Measurements from ENCODE around the gene MBNL2. TPM values are rescaled to one million over a fixed set of nuclear protein-coding genes. Genes with fewer than 3 reads are reported as not detected.
A peak's percentile ranks its signal among the peaks of the same experiment; 100 is the strongest.

The MBNL2 gene
- total and polyA plus RNA-seq, 4 donors = 26.5 to 79.4 (median 55.7) TPM

DNA sequence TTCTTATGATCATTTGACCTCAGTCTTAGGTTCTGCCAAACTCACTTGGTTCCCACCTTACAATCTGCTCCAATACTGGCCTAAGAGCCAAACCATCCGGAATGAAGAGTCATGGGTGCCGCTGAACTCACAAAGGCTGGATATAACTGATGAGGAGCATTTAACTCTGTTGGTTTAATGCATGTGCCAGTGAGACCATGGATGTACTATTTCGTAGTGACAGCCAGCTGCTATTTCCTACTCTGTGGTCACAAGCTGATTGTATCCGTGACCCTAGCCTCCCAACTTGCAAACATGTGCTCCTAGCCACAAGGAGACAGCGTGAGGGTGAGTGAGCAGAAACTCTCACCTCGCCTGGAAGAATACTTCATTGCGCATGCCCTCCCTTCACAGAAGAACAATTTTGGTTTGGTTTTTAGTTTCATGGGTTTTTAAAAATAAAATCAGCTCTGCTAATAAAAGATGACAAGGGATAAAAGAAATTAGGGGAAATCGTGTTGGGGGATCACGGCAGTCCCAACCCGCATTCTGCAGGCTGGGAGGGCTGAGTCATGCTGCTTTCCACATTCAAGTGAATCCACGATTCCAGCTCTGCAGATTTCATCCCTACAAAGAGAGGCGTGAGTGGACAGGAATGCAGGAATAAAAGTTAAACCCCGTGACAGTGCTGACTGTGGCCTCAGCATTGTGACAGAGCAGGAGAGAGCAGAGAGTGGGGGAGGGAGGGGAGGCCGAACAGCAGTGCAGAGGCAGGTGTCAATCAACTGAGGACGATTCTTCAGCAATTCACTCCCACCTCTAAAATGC, 145.1 kb downstream of the MBNL2 start:
- 75 to 79% methylated on average over 15 of the region's 15 CpGs for WGBS, 2 donors
- DNase-seq (no peak), ATAC-seq (ENCODE audit: low FRiP score) (no peak)
- no peak overlapping the region for H3K27ac ChIP-seq (ENCODE audit: low read depth in 1 of 2, low read length in 2 of 2)
- H3K36me3 ChIP-seq (ENCODE audit: control insufficient read depth in 1 of 2, insufficient read depth in 2 of 2, low read length in 1 of 2) = peaks cover 0 to 6% of the 10 kb centered on the region in 2 donors
- no peaks in the 10 kb centered on the region for H3K9me3 ChIP-seq (ENCODE audit: control insufficient read depth, low read length)
- no peak overlapping the region for H3K4me3 ChIP-seq (ENCODE audit: low read length in 2 of 2)
- no peaks in the 10 kb centered on the region for H3K27me3 ChIP-seq (ENCODE audit: control insufficient read depth in 1 of 2, insufficient read depth in 2 of 2, low read length in 1 of 2)
- H3K4me1 ChIP-seq (ENCODE audit: control insufficient read depth in 1 of 2, insufficient read depth in 2 of 2, low read length in 2 of 2) = no peaks in the 10 kb centered on the region
- intact Hi-C loops (cut with DNase I) = no loop called here

GRCh38 chr13:97369261-97369893, 147.2 kb downstream of the MBNL2 start:
- H3K4me1 ChIP-seq (ENCODE audit: control insufficient read depth in 1 of 2, insufficient read depth in 2 of 2, low read length in 2 of 2) = no peaks in the 10 kb centered on the region
- no peak overlapping the region for H3K27ac ChIP-seq (ENCODE audit: low read depth in 1 of 2, low read length in 2 of 2)
- H3K9me3 ChIP-seq (ENCODE audit: control insufficient read depth, low read length) = no peaks in the 10 kb centered on the region
- peaks cover 0 to 6% of the 10 kb centered on the region in 2 donors for H3K36me3 ChIP-seq (ENCODE audit: control insufficient read depth in 1 of 2, insufficient read depth in 2 of 2, low read length in 1 of 2)
- no peak for ATAC-seq (ENCODE audit: low FRiP score)
- 19 to 21% methylated on average over 4 of the region's 4 CpGs for WGBS, 2 donors
- intact Hi-C loops (cut with DNase I) = no loop called here
- no peaks in the 10 kb centered on the region for H3K27me3 ChIP-seq (ENCODE audit: control insufficient read depth in 1 of 2, insufficient read depth in 2 of 2, low read length in 1 of 2)
- H3K4me3 ChIP-seq (ENCODE audit: low read length in 2 of 2) = peak overlapping the region; percentile 46 to 72
- no peak for DNase-seq

- ATAC-seq (ENCODE audit: low FRiP score) = no peak
- no peak for DNase-seq
- no peaks in the 10 kb centered on the region for H3K4me1 ChIP-seq (ENCODE audit: control insufficient read depth in 1 of 2, insufficient read depth in 2 of 2, low read length in 2 of 2)
- no peak overlapping the region for H3K4me3 ChIP-seq (ENCODE audit: low read length in 2 of 2)
- no peak overlapping the region for H3K27ac ChIP-seq (ENCODE audit: low read depth in 1 of 2, low read length in 2 of 2)
- intact Hi-C loops (cut with DNase I) = no loop called here
- no peaks in the 10 kb centered on the region for H3K27me3 ChIP-seq (ENCODE audit: control insufficient read depth in 1 of 2, insufficient read depth in 2 of 2, low read length in 1 of 2)
- H3K9me3 ChIP-seq (ENCODE audit: control insufficient read depth, low read length) = no peaks in the 10 kb centered on the region
- WGBS, 2 donors = 96% methylated on average over 7 of the region's 7 CpGs
- peaks cover 0 to 7% of the 10 kb centered on the region in 2 donors for H3K36me3 ChIP-seq (ENCODE audit: control insufficient read depth in 1 of 2, insufficient read depth in 2 of 2, low read length in 1 of 2)
Observed at GRCh38 chr13:97371486-97372109, 149.5 kb downstream of the MBNL2 start.

DNA sequence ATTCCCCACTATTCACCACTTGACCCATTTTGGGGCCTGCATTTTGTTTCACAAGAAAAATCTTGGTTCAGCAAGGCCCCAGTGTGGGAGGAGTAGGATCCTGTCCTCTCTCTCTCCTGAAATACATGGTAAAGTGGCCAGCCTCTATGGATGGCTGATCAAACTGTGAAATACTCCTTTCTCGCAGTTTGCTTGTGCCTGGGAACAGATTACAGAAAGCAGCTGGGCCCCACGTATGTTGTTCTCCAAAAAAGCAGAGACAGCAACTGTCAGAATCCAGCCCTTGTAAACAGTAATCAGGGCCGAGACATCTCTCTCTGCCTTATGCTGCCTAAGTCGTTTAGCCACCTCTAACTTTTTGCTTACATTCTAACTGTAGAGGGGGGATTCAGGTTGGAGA, 150.8 kb downstream of the MBNL2 start:
- Histone ChIP-seq H3K4me1 (ENCODE audit: control insufficient read depth in 1 of 2, insufficient read depth in 2 of 2, low read length in 2 of 2) (no peaks in the 10 kb centered on the region), H3K36me3 (ENCODE audit: control insufficient read depth in 1 of 2, insufficient read depth in 2 of 2, low read length in 1 of 2) (peaks cover 0 to 6% of the 10 kb centered on the region in 2 donors), H3K27me3 (ENCODE audit: control insufficient read depth in 1 of 2, insufficient read depth in 2 of 2, low read length in 1 of 2) (no peaks in the 10 kb centered on the region), H3K27ac (ENCODE audit: low read depth in 1 of 2, low read length in 2 of 2) (no peak overlapping the region), H3K4me3 (ENCODE audit: low read length in 2 of 2) (no peak overlapping the region), H3K9me3 (ENCODE audit: control insufficient read depth, low read length) (no peaks in the 10 kb centered on the region)
- DNase-seq (no peak), ATAC-seq (ENCODE audit: low FRiP score) (no peak)
- WGBS, 2 donors = 77 to 82% methylated on average over 4 of the region's 4 CpGs
- intact Hi-C loops (cut with DNase I) = no loop called here

DNA sequence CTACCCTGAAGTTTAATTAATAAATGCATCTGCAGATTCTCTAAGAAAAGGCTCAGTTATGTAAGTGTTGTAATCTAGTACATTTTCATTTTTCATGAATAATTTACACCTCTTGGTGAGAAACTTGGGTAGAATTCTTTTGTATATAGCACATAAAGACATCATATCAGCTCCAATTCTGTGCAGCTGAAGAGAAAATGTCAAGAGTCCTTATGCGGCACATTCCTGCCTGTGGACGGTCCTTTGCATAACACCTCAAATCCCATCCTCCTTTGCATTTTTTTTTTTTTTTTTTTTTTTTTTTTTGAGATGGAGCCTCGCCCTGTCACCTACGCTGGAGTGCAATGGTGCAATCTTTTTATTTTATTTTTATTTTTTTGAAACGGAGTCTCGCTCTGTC, 151.7 kb downstream of the MBNL2 start:
- DNase-seq (no peak), ATAC-seq (ENCODE audit: low FRiP score) (no peak)
- Histone ChIP-seq H3K4me3 (ENCODE audit: low read length in 2 of 2) (no peak overlapping the region), H3K27me3 (ENCODE audit: control insufficient read depth in 1 of 2, insufficient read depth in 2 of 2, low read length in 1 of 2) (no peaks in the 10 kb centered on the region), H3K9me3 (ENCODE audit: control insufficient read depth, low read length) (no peaks in the 10 kb centered on the region), H3K36me3 (ENCODE audit: control insufficient read depth in 1 of 2, insufficient read depth in 2 of 2, low read length in 1 of 2) (peaks cover 0 to 6% of the 10 kb centered on the region in 2 donors), H3K27ac (ENCODE audit: low read depth in 1 of 2, low read length in 2 of 2) (no peak overlapping the region), H3K4me1 (ENCODE audit: control insufficient read depth in 1 of 2, insufficient read depth in 2 of 2, low read length in 2 of 2) (no peaks in the 10 kb centered on the region)
- intact Hi-C loops (cut with DNase I) = no loop called here
- 96 to 97% methylated on average over 6 of the region's 6 CpGs for WGBS, 2 donors

GRCh38 chr13:97376981-97377380, 154.8 kb downstream of the MBNL2 start:
- 92% methylated on average over 6 of the region's 6 CpGs for WGBS, 2 donors
- peaks cover 0 to 6% of the 10 kb centered on the region in 2 donors for H3K36me3 ChIP-seq (ENCODE audit: control insufficient read depth in 1 of 2, insufficient read depth in 2 of 2, low read length in 1 of 2)

DNA sequence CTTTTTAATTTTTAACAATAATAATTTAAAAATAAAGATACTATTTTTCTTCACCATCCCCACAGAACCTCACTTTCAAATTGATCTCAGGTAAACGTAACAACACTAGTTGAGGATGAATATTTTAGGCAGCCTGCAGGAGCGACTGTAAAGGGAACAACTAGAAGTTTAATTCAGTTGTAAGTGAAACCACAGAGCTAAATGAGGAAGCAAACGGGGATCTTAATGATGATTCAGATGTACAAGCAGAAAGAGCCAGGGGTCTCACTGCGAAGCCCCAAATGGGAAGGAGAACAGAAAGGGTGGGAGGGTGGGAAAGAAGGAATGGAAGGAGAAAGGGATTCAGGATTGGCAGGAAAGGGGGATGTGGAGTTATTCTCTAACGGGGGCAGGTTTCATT, 157.3 kb downstream of the MBNL2 start:
- H3K27me3 ChIP-seq (ENCODE audit: control insufficient read depth in 1 of 2, insufficient read depth in 2 of 2, low read length in 1 of 2) = no peaks in the 10 kb centered on the region
- 92 to 94% methylated on average over 5 of the region's 5 CpGs for WGBS, 2 donors
- ATAC-seq (ENCODE audit: low FRiP score) (no peak), DNase-seq (no peak)
- no peak overlapping the region for H3K27ac ChIP-seq (ENCODE audit: low read depth in 1 of 2, low read length in 2 of 2)
- no peaks in the 10 kb centered on the region for H3K9me3 ChIP-seq (ENCODE audit: control insufficient read depth, low read length)
- H3K36me3 ChIP-seq (ENCODE audit: control insufficient read depth in 1 of 2, insufficient read depth in 2 of 2, low read length in 1 of 2) = peaks cover 0 to 6% of the 10 kb centered on the region in 2 donors
- peaks cover 0 to 2% of the 10 kb centered on the region in 2 donors for H3K4me1 ChIP-seq (ENCODE audit: control insufficient read depth in 1 of 2, insufficient read depth in 2 of 2, low read length in 2 of 2)
- H3K4me3 ChIP-seq (ENCODE audit: low read length in 2 of 2) = no peak overlapping the region
- intact Hi-C loops (cut with DNase I) = no loop called here

More at GRCh38 chr13:97376981-97377380, 154.8 kb downstream of the MBNL2 start:
- H3K9me3 ChIP-seq (ENCODE audit: control insufficient read depth, low read length) = no peaks in the 10 kb centered on the region
- H3K27ac ChIP-seq (ENCODE audit: low read depth in 1 of 2, low read length in 2 of 2) = no peak overlapping the region
- ATAC-seq (ENCODE audit: low FRiP score) (no peak), DNase-seq (no peak)
- H3K4me3 ChIP-seq (ENCODE audit: low read length in 2 of 2) = no peak overlapping the region
- intact Hi-C loops (cut with DNase I) = no loop called here
- no peaks in the 10 kb centered on the region for H3K27me3 ChIP-seq (ENCODE audit: control insufficient read depth in 1 of 2, insufficient read depth in 2 of 2, low read length in 1 of 2)
- no peaks in the 10 kb centered on the region for H3K4me1 ChIP-seq (ENCODE audit: control insufficient read depth in 1 of 2, insufficient read depth in 2 of 2, low read length in 2 of 2)

- intact Hi-C loops (cut with DNase I) = no loop called here
- Histone ChIP-seq H3K4me3 (ENCODE audit: low read length in 2 of 2) (no peak overlapping the region), H3K4me1 (ENCODE audit: control insufficient read depth in 1 of 2, insufficient read depth in 2 of 2, low read length in 2 of 2) (peaks cover 3 to 8% of the 10 kb centered on the region in 2 donors), H3K27ac (ENCODE audit: low read depth in 1 of 2, low read length in 2 of 2) (no peak overlapping the region), H3K9me3 (ENCODE audit: control insufficient read depth, low read length) (no peaks in the 10 kb centered on the region), H3K27me3 (ENCODE audit: control insufficient read depth in 1 of 2, insufficient read depth in 2 of 2, low read length in 1 of 2) (no peaks in the 10 kb centered on the region), H3K36me3 (ENCODE audit: control insufficient read depth in 1 of 2, insufficient read depth in 2 of 2, low read length in 1 of 2) (peaks cover 0 to 2% of the 10 kb centered on the region in 2 donors)
- 81 to 85% methylated on average over 6 of the region's 6 CpGs for WGBS, 2 donors
- ATAC-seq (ENCODE audit: low FRiP score) (no peak), DNase-seq (no peak)
Observed at GRCh38 chr13:97380696-97381095, 158.6 kb downstream of the MBNL2 start.

Measured in aorta (tissue), 5 donors.